ENCODE data around the gene ACSL6.

GRCh38 chr5:131999041-131999440 lies 12.4 kb downstream of the ACSL6 start:
- TF ChIP-seq ZNF263 (CRISPR knock-in tag; IDR thresholded peaks at IDR 0.05; ENCODE audit: low read depth) (no peak), NR1H2 (CRISPR knock-in tag; IDR thresholded peaks at IDR 0.05) (no peak)
